ENCODE data around the gene ST3GAL3. TPM values are rescaled to one million over a fixed set of nuclear protein-coding genes. Genes with fewer than 3 reads are reported as not detected.

Gene ST3GAL3
- total RNA-seq, 1 donor from 2014 or later, result 11.4 TPM

DNA sequence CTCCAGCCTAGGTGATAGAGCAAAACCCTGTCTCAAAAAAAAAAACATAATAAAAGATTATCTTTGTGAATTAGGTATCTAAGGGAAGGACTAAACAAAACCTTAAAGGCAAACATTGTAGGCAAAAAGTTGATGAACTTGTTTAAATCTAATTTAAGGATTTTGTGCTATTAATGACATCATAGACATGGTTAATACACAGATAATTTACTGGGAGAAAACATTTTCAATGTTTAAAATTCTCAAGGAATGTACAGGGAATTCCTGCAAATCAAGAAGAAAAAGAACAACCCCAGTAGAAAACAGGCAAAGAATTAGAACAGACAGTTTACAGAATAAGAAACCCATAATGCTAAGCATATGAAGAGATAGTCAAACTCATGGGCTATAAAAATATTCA lies 47.6 kb downstream of the ST3GAL3 start:
- peaks cover 7% of the 10 kb centered on the region for H4K20me1 ChIP-seq (ENCODE audit: insufficient read depth, low read length)
- no peak for DNase-seq (ENCODE audit: low read depth)
- no peak overlapping the region for H3K4me2 ChIP-seq (ENCODE audit: low read length)
- H2AFZ ChIP-seq (ENCODE audit: low read depth, low read length), result no peak overlapping the region
- no peak for TF ChIP-seq EZH2 (IDR thresholded peaks at IDR 0.05; ENCODE audit: insufficient read depth, low read length)
- TF ChIP-seq, protein P1, sequence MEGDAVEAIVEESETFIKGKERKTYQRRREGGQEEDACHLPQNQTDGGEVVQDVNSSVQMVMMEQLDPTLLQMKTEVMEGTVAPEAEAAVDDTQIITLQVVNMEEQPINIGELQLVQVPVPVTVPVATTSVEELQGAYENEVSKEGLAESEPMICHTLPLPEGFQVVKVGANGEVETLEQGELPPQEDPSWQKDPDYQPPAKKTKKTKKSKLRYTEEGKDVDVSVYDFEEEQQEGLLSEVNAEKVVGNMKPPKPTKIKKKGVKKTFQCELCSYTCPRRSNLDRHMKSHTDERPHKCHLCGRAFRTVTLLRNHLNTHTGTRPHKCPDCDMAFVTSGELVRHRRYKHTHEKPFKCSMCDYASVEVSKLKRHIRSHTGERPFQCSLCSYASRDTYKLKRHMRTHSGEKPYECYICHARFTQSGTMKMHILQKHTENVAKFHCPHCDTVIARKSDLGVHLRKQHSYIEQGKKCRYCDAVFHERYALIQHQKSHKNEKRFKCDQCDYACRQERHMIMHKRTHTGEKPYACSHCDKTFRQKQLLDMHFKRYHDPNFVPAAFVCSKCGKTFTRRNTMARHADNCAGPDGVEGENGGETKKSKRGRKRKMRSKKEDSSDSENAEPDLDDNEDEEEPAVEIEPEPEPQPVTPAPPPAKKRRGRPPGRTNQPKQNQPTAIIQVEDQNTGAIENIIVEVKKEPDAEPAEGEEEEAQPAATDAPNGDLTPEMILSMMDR (IDR thresholded peaks at IDR 0.05; ENCODE audit: insufficient read depth, low read depth, low read length), result no peak
- Mint-ChIP-seq H3K27ac (ENCODE audit: unreplicated experiment) (no peak overlapping the region), H3K36me3 (ENCODE audit: low read depth, unreplicated experiment) (no peaks in the 10 kb centered on the region), H3K27me3 (ENCODE audit: low read depth, unreplicated experiment) (no peaks in the 10 kb centered on the region), H3K4me1 (ENCODE audit: low read depth, unreplicated experiment) (peaks cover 3% of the 10 kb centered on the region), H3K4me3 (ENCODE audit: unreplicated experiment) (no peak overlapping the region), H3K9me3 (ENCODE audit: unreplicated experiment) (no peaks in the 10 kb centered on the region)
- no peaks in the 10 kb centered on the region for H3K79me2 ChIP-seq (ENCODE audit: insufficient read depth, low read length)
- H3K4me1 ChIP-seq (ENCODE audit: insufficient read depth, low read length), result no peaks in the 10 kb centered on the region
- no peak overlapping the region for H3K4me3 ChIP-seq (ENCODE audit: insufficient read depth, low read depth, low read length)
- H3K36me3 ChIP-seq (ENCODE audit: insufficient read depth, low read length), result no peaks in the 10 kb centered on the region
- H3K9me3 ChIP-seq (ENCODE audit: insufficient read depth, low read depth, low read length), result no peaks in the 10 kb centered on the region
- H3K9ac ChIP-seq (ENCODE audit: low read length), result no peak overlapping the region
- no peak for FAIRE-seq
- H3K27ac ChIP-seq (ENCODE audit: low read depth, low read length), result no peak overlapping the region
- H3K27me3 ChIP-seq (ENCODE audit: insufficient read depth, low read length), result no peaks in the 10 kb centered on the region

DNA sequence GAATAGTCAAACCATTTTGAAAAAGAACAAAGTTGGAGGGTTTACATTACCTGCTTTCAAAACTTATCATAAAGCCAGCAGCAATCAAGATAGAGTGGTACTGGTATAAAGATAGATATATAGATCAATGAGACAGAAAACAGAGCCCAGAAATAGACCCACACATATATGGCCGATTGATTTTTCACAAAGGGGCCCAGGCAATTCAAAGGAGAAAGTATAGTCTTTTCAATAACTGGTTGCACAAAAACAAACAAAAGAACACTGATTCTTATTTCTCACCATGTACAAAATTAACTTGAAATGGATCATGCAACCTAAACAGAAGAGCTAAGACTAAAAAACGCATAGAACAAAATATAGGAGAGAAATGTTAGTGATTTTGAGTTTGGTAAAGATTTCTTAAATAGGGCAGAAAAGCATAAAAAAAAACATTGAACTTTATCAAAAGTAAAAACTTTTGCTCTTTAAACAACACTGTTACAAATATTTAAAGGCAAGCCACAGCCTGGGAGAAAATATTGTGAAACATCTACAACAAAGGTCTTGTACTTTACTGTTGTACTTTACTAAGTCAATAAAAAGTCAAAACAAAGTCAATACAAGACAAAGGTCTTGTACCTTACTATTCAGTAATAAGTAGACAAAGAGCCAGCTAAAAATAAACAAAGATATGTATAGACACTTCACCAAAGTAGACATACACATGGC lies 50.2 kb downstream of the ST3GAL3 start:
- FAIRE-seq, result no peak
- H3K9ac ChIP-seq (ENCODE audit: low read length), result no peak overlapping the region
- H2AFZ ChIP-seq (ENCODE audit: low read depth, low read length), result no peak overlapping the region
- no peaks in the 10 kb centered on the region for H3K36me3 ChIP-seq (ENCODE audit: insufficient read depth, low read length)
- Mint-ChIP-seq H3K36me3 (ENCODE audit: low read depth, unreplicated experiment) (no peaks in the 10 kb centered on the region), H3K27me3 (ENCODE audit: low read depth, unreplicated experiment) (no peaks in the 10 kb centered on the region), H3K9me3 (ENCODE audit: unreplicated experiment) (no peaks in the 10 kb centered on the region), H3K4me1 (ENCODE audit: low read depth, unreplicated experiment) (peaks cover 10% of the 10 kb centered on the region), H3K4me3 (ENCODE audit: unreplicated experiment) (no peak overlapping the region), H3K27ac (ENCODE audit: unreplicated experiment) (no peak overlapping the region)
- H3K27me3 ChIP-seq (ENCODE audit: insufficient read depth, low read length), result no peaks in the 10 kb centered on the region
- peaks cover 7% of the 10 kb centered on the region for H4K20me1 ChIP-seq (ENCODE audit: insufficient read depth, low read length)
- no peaks in the 10 kb centered on the region for H3K4me1 ChIP-seq (ENCODE audit: insufficient read depth, low read length)
- TF ChIP-seq EZH2 (IDR thresholded peaks at IDR 0.05; ENCODE audit: insufficient read depth, low read length), result no peak
- TF ChIP-seq, protein P1 (IDR thresholded peaks at IDR 0.05; ENCODE audit: insufficient read depth, low read depth, low read length), result no peak
- no peak for DNase-seq (ENCODE audit: low read depth)
- H3K9me3 ChIP-seq (ENCODE audit: insufficient read depth, low read depth, low read length), result no peaks in the 10 kb centered on the region
- no peak overlapping the region for H3K4me3 ChIP-seq (ENCODE audit: insufficient read depth, low read depth, low read length)
- no peaks in the 10 kb centered on the region for H3K79me2 ChIP-seq (ENCODE audit: insufficient read depth, low read length)
- H3K27ac ChIP-seq (ENCODE audit: low read depth, low read length), result no peak overlapping the region
- no peak overlapping the region for H3K4me2 ChIP-seq (ENCODE audit: low read length)

DNA sequence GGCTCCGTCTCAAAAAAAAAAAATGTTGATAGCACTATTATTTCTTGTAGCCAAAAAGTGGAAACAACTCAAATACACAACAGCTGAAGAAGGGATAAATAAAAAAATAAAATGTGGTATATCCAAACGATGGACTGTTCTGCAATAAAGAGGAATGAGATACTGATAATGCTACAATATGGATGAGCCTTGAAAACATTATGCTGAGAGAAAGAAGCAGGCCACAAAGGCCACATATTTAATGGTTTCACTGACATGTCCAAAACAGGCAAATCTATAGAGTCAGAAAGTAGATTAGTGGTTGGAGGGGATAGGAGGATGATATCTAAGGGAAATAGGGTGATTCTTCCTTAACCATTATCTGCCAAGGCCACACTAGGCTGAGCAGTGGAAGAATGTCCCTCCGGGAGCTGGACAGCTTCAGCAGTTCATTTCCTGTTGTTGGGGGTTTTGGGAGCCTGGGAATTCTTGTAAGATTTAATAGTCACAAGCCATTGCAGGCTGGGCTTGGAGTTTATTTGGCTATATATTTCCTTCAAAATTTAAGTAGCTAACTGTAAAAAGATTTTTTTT lies 53.5 kb downstream of the ST3GAL3 start:
- H3K79me2 ChIP-seq (ENCODE audit: insufficient read depth, low read length), result peaks cover 8% of the 10 kb centered on the region
- H3K36me3 ChIP-seq (ENCODE audit: insufficient read depth, low read length), result no peaks in the 10 kb centered on the region
- Mint-ChIP-seq H3K27me3 (ENCODE audit: low read depth, unreplicated experiment) (no peaks in the 10 kb centered on the region), H3K36me3 (ENCODE audit: low read depth, unreplicated experiment) (no peaks in the 10 kb centered on the region), H3K27ac (ENCODE audit: unreplicated experiment) (peak overlapping the region; percentile 15), H3K4me1 (ENCODE audit: low read depth, unreplicated experiment) (peaks cover 14% of the 10 kb centered on the region), H3K9me3 (ENCODE audit: unreplicated experiment) (no peaks in the 10 kb centered on the region), H3K4me3 (ENCODE audit: unreplicated experiment) (no peak overlapping the region)
- no peak overlapping the region for H3K9ac ChIP-seq (ENCODE audit: low read length)
- H3K4me1 ChIP-seq (ENCODE audit: insufficient read depth, low read length), result peaks cover 2% of the 10 kb centered on the region
- no peak overlapping the region for H3K27ac ChIP-seq (ENCODE audit: low read depth, low read length)
- H3K27me3 ChIP-seq (ENCODE audit: insufficient read depth, low read length), result no peaks in the 10 kb centered on the region
- H2AFZ ChIP-seq (ENCODE audit: low read depth, low read length), result no peak overlapping the region
- no peak overlapping the region for H3K4me3 ChIP-seq (ENCODE audit: insufficient read depth, low read depth, low read length)
- H3K9me3 ChIP-seq (ENCODE audit: insufficient read depth, low read depth, low read length), result no peaks in the 10 kb centered on the region
- TF ChIP-seq, protein P1 (IDR thresholded peaks at IDR 0.05; ENCODE audit: insufficient read depth, low read depth, low read length), result no peak
- TF ChIP-seq EZH2 (IDR thresholded peaks at IDR 0.05; ENCODE audit: insufficient read depth, low read length), result no peak
- H3K4me2 ChIP-seq (ENCODE audit: low read length), result no peak overlapping the region
- H4K20me1 ChIP-seq (ENCODE audit: insufficient read depth, low read length), result peaks cover 24% of the 10 kb centered on the region
- DNase-seq (ENCODE audit: low read depth), result no peak
- no peak for FAIRE-seq

Data from astrocyte (in vitro differentiated cells and primary cell).